H1 (cell line): ENCODE measurements around the gene KIR3DL2. TPM values are rescaled to one million over a fixed set of nuclear protein-coding genes. Genes with fewer than 3 reads are reported as not detected.

Experiments used
- CTCF ChIA-PET: fragments of 300-600 bp; sonication (Branson Sonifier 250); formaldehyde crosslinking; loops from one replicate; lab custom pipeline; 2021; ENCODE audit not compliant: partially characterized antibody; lab: Charles Lee
- POLR2A ChIA-PET: fragments of 300-600 bp; sonication (Branson Sonifier 250); formaldehyde crosslinking; loops from one replicate; lab custom pipeline; 2021; ENCODE audit warnings: inconsistent platforms; ENCODE audit not compliant: partially characterized antibody; lab: Charles Lee
- DNase-seq, 2 experiments: peaks; one replicate each; pipeline versions ENCODE4 v3.0.0 to v3.0.0-alpha.2; 2010 to 2022; ENCODE audit warnings: low spot score in 2 of 2, low read depth in 1 of 2, mixed read lengths in 1 of 2
- FAIRE-seq: peaks from 2 replicates; lab custom pipeline; 2011; peaks lifted over from hg19 to GRCh38; lab: Jason Lieb, UNC
- H2AFZ ChIP-seq: 2 replicates; pipeline ENCODE4 v1.8.1; 2012; ENCODE audit warnings: low read length, inconsistent platforms
- H2AK5ac ChIP-seq: 2 replicates; pipeline ENCODE4 v1.6.1; 2013; ENCODE audit warnings: low read depth, low read length
- H2BK120ac ChIP-seq: replicated peaks from 2 replicates; pipeline ENCODE3; 2013; ENCODE audit warnings: low read depth, low read length, inconsistent platforms
- H2BK12ac ChIP-seq: 2 replicates; pipeline ENCODE4 v1.6.1; 2013; ENCODE audit warnings: low read depth, low read length
- H2BK15ac ChIP-seq: 2 replicates; pipeline ENCODE4 v1.6.1; 2013; ENCODE audit warnings: low read length
- H2BK20ac ChIP-seq: 2 replicates; pipeline ENCODE4 v1.6.1; 2013; ENCODE audit warnings: low read length
- H2BK5ac ChIP-seq: 2 replicates; pipeline ENCODE4 v1.6.1; 2013; ENCODE audit warnings: low read depth, low read length
- H3K14ac ChIP-seq: 2 replicates; pipeline ENCODE4 v1.6.1; 2013; ENCODE audit warnings: inconsistent platforms; ENCODE audit not compliant: insufficient read length
- H3K18ac ChIP-seq: 2 replicates; pipeline ENCODE4 v1.6.1; 2013; ENCODE audit warnings: low read length; ENCODE audit errors: extremely low read depth
- H3K23ac ChIP-seq: 2 replicates; pipeline ENCODE4 v1.6.1; 2013; ENCODE audit warnings: inconsistent platforms; ENCODE audit not compliant: insufficient read length
- H3K23me2 ChIP-seq: 2 replicates; pipeline ENCODE4 v1.6.1; 2013; ENCODE audit warnings: low read depth, low read length
- H3K27ac ChIP-seq: 2 replicates; pipeline ENCODE4 v1.6.1; 2011; ENCODE audit warnings: low read depth, low read length, inconsistent platforms
- H3K27me3 ChIP-seq, 4 experiments: replicated peaks in 1 of 4; 1 replicate in 1 of 4; 2 replicates in 3 of 4; pipeline versions ENCODE4 v1.6.1 to v1.8.1; 2011 to 2013; ENCODE audit warnings: low read length in 3 of 4, mild to moderate bottlenecking in 3 of 4, inconsistent platforms in 2 of 4, mixed read lengths in 2 of 4, moderate library complexity in 1 of 4; ENCODE audit not compliant: control insufficient read depth in 3 of 4, insufficient read depth in 3 of 4; ENCODE audit errors: extremely low read depth in 1 of 4
- H3K36me3 ChIP-seq, 4 experiments: 2 replicates each; pipeline versions ENCODE4 v1.6.1 to v1.8.1; 2011 to 2013; ENCODE audit warnings: mild to moderate bottlenecking in 4 of 4, low read length in 3 of 4, moderate library complexity in 2 of 4, control low read depth in 1 of 4, inconsistent platforms in 1 of 4; ENCODE audit not compliant: insufficient read depth in 4 of 4, control insufficient read depth in 2 of 4
- H3K4ac ChIP-seq: replicated peaks from 2 replicates; pipeline ENCODE3; 2013; ENCODE audit warnings: low read length, low read depth, mixed read lengths, inconsistent platforms; ENCODE audit not compliant: insufficient read length
- H3K4me1 ChIP-seq, 4 experiments: replicated peaks in 1 of 4; 1 replicate in 1 of 4; 2 replicates in 3 of 4; pipeline versions ENCODE4 v1.6.1 to v1.8.1; 2011 to 2013; ENCODE audit warnings: low read length in 3 of 4, inconsistent platforms in 2 of 4, mixed read lengths in 1 of 4; ENCODE audit not compliant: insufficient read depth in 4 of 4, control insufficient read depth in 3 of 4
- H3K4me2 ChIP-seq, 2 experiments: 2 replicates each; pipeline versions ENCODE4 v1.6.1 to v1.8.1; 2011 to 2013; ENCODE audit warnings: low read depth in 2 of 2, low read length in 2 of 2, control low read depth in 1 of 2, inconsistent platforms in 1 of 2, mild to moderate bottlenecking in 1 of 2; ENCODE audit not compliant: insufficient read depth in 1 of 2
- H3K4me3 ChIP-seq, 4 experiments: fragments of 200-600, 300-600 bp in 1 of 4; sonication (generic), shearing (Covaris generic), sonication (Bioruptor Twin) in 1 of 4; 2 replicates each; pipeline versions ENCODE4 v1.5.1 to v1.8.1; 2011 to 2016; ENCODE audit warnings: low read length in 4 of 4, low read depth in 3 of 4, control low read depth in 2 of 4, inconsistent platforms in 2 of 4, mild to moderate bottlenecking in 2 of 4, mixed read lengths in 1 of 4, moderate library complexity in 1 of 4; ENCODE audit not compliant: insufficient read depth in 2 of 4; ENCODE audit errors: extremely low read depth in 1 of 4
- H3K56ac ChIP-seq: replicated peaks from 2 replicates; pipeline ENCODE3; 2013; ENCODE audit warnings: low read depth, mild to moderate bottlenecking, mixed read lengths, low read length, inconsistent platforms; ENCODE audit not compliant: insufficient read length
- H3K79me1 ChIP-seq: 2 replicates; pipeline ENCODE4 v1.6.1; 2013; ENCODE audit warnings: low read depth, low read length, control low read depth
- H3K79me2 ChIP-seq, 2 experiments: 2 replicates each; pipeline versions ENCODE4 v1.6.1 to v1.8.1; 2012 to 2013; ENCODE audit warnings: low read length in 2 of 2, mild to moderate bottlenecking in 2 of 2, inconsistent platforms in 1 of 2; ENCODE audit not compliant: insufficient read depth in 2 of 2, control insufficient read depth in 1 of 2
- H3K9ac ChIP-seq, 4 experiments: replicated peaks in 1 of 4; 1 replicate in 1 of 4; 2 replicates in 3 of 4; pipeline versions ENCODE4 v1.6.1 to v1.8.1; 2011 to 2013; ENCODE audit warnings: low read depth in 3 of 4, low read length in 3 of 4, control low read depth in 2 of 4, mild to moderate bottlenecking in 2 of 4, moderate library complexity in 2 of 4, inconsistent platforms in 1 of 4; ENCODE audit errors: extremely low read depth in 1 of 4
- H3K9me3 ChIP-seq, 2 experiments: 2 replicates each; pipeline versions ENCODE4 v1.6.1 to v1.8.1; 2012 to 2013; ENCODE audit warnings: mild to moderate bottlenecking in 2 of 2, moderate library complexity in 2 of 2, control low read depth in 1 of 2, inconsistent platforms in 1 of 2, low read depth in 1 of 2, low read length in 1 of 2, mixed read lengths in 1 of 2; ENCODE audit not compliant: insufficient read depth in 2 of 2
- H4K20me1 ChIP-seq, 2 experiments: replicated peaks in 1 of 2; 2 replicates each; pipeline versions ENCODE3 to v1.8.1; 2011 to 2013; ENCODE audit warnings: inconsistent platforms in 2 of 2, low read length in 2 of 2, mild to moderate bottlenecking in 1 of 2; ENCODE audit not compliant: insufficient read depth in 2 of 2, control insufficient read depth in 1 of 2
- H4K5ac ChIP-seq: 2 replicates; pipeline ENCODE4 v1.6.1; 2013; ENCODE audit warnings: low read length, low read depth, mixed read lengths, inconsistent platforms; ENCODE audit not compliant: insufficient read length
- H4K8ac ChIP-seq: 2 replicates; pipeline ENCODE4 v1.8.0; 2013; ENCODE audit warnings: mild to moderate bottlenecking, moderate library complexity, low read length, inconsistent platforms; ENCODE audit not compliant: insufficient read depth; ENCODE audit errors: extremely low read depth
- H4K91ac ChIP-seq: replicated peaks from 2 replicates; pipeline ENCODE3; 2013; ENCODE audit warnings: low read length, mixed read lengths, inconsistent platforms; ENCODE audit not compliant: insufficient read length
- BACH1 ChIP-seq: IDR thresholded peaks from 2 replicates; pipeline ENCODE4 v1.6.1; 2012; ENCODE audit warnings: low read length, improper control_type of control experiment
- FOSL1 ChIP-seq: IDR thresholded peaks from 2 replicates; pipeline ENCODE4 v1.6.1; 2011; ENCODE audit warnings: mild to moderate bottlenecking, low read depth, low read length, moderate library complexity; ENCODE audit not compliant: insufficient read depth
- GABPA ChIP-seq: IDR thresholded peaks from 2 replicates; pipeline ENCODE4 v1.6.1; 2011; ENCODE audit warnings: mild to moderate bottlenecking, low read length, moderate library complexity, borderline replicate concordance; ENCODE audit not compliant: insufficient read depth
- JUN ChIP-seq: IDR thresholded peaks from 2 replicates; pipeline ENCODE4 v1.6.1; 2011; ENCODE audit warnings: low read depth, mild to moderate bottlenecking, improper control_type of control experiment, low read length
- PHF8 ChIP-seq: fragments of 200-600 bp; sonication (generic); conservative IDR thresholded peaks from 2 replicates; pipeline ENCODE4 v1.7.1; 2012; ENCODE audit warnings: low read depth, mild to moderate bottlenecking, inconsistent platforms, low read length, moderate library complexity
- POU5F1 ChIP-seq: IDR thresholded peaks from 2 replicates; pipeline ENCODE4 v1.6.1; 2011; ENCODE audit warnings: low read depth, mild to moderate bottlenecking, low read length, moderate library complexity
- RFX5 ChIP-seq: IDR thresholded peaks from 2 replicates; pipeline ENCODE4 v1.6.1; 2011; ENCODE audit warnings: low read depth, low read length, improper control_type of control experiment, borderline replicate concordance
- SIX5 ChIP-seq: IDR thresholded peaks from 2 replicates; pipeline ENCODE4 v1.6.1; 2011; ENCODE audit warnings: mild to moderate bottlenecking, low read depth, low read length
- TAF1 ChIP-seq: IDR thresholded peaks from 2 replicates; pipeline ENCODE4 v1.6.1; 2011; ENCODE audit warnings: mild to moderate bottlenecking, low read depth, low read length
- ZNF274 ChIP-seq: IDR thresholded peaks from 2 replicates; pipeline ENCODE4 v1.7.0; 2012; ENCODE audit warnings: low read length, borderline replicate concordance; ENCODE audit errors: extremely low read depth
- WGBS, 2 experiments: shearing (Covaris generic) in 1 of 2; methylation state at CpG; one replicate each; pipeline versions ENCODE4 v1.1.6 to v1.1.7; 2013 to 2015; ENCODE audit warnings: low lambda C conversion rate in 2 of 2, mixed read lengths in 2 of 2, inconsistent platforms in 1 of 2, low coverage in 1 of 2, missing lambda C conversion rate in 1 of 2; ENCODE audit not compliant: insufficient replicate concordance in 2 of 2, insufficient coverage in 1 of 2, insufficient read length in 1 of 2; ENCODE audit errors: extremely low coverage in 1 of 2, missing lambda C conversion rate in 1 of 2; 5-methylcytosine and 5-hydroxymethylcytosine counted together
- polyA plus RNA-seq, 7 experiments: library from polyadenylated mRNA; depleted of rRNA in 3 of 7; stranded (reverse) in 5 of 7; unstranded in 2 of 7; fragments of >200 nt in 5 of 7; fragments of 200-250 nt in 2 of 7; gene quantifications; 1 replicate in 5 of 7; 2 replicates in 1 of 7; 4 replicates in 1 of 7; pipeline versions ENCODE4 v1.2.1 to v1.2.3, GENCODE V29; 2011 to 2013; ENCODE audit warnings: missing spikeins in 2 of 7, mixed read lengths in 2 of 7
- total RNA-seq: library from RNA; stranded (reverse); fragmentation: NEBNext Ultra II Directional; extraction: Animal tissue kit (Norgen Biotek cat#: 25700); gene quantifications from 2 replicates; pipeline ENCODE4 v1.2.1, GENCODE V29; 2021
- TF ChIP-seq, protein P1 (sequence below): IDR thresholded peaks from 2 replicates; pipeline ENCODE4 v1.6.1; 2011; ENCODE audit warnings: low read length, improper control_type of control experiment

The KIR3DL2 gene
- total and polyA plus RNA-seq, 2 of the 8 experiments (the other 6 are each of a cell fraction or from before 2014, with no cell fraction given): not detected

- H3K23me2 ChIP-seq: no peaks in the 10 kb centered on the region
- H2BK12ac ChIP-seq: no peak overlapping the region
- H3K27ac ChIP-seq: no peak overlapping the region
- FAIRE-seq (no peak), DNase-seq (no peak)
- no peak overlapping the region for H2BK20ac ChIP-seq
- H3K56ac ChIP-seq: no peak overlapping the region
- no peak overlapping the region for H3K4ac ChIP-seq
- no peaks in the 10 kb centered on the region for H3K79me2 ChIP-seq
- no peak overlapping the region for H2AK5ac ChIP-seq
- ChIA-PET CTCF (no interaction called here), POLR2A (no interaction called here)
- no peak for TF ChIP-seq SIX5
- TF ChIP-seq POU5F1: no peak
- no peak for TF ChIP-seq GABPA
- TF ChIP-seq TAF1: no peak
- TF ChIP-seq, protein P1, sequence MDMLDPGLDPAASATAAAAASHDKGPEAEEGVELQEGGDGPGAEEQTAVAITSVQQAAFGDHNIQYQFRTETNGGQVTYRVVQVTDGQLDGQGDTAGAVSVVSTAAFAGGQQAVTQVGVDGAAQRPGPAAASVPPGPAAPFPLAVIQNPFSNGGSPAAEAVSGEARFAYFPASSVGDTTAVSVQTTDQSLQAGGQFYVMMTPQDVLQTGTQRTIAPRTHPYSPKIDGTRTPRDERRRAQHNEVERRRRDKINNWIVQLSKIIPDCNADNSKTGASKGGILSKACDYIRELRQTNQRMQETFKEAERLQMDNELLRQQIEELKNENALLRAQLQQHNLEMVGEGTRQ: no peak
- TF ChIP-seq JUN: no peak
- TF ChIP-seq ZNF274: no peak
- no peak for TF ChIP-seq BACH1
- no peak for TF ChIP-seq RFX5
- no peak for TF ChIP-seq FOSL1
- TF ChIP-seq PHF8: no peak
- H3K9me3 ChIP-seq: peaks cover 59 to 75% of the 10 kb centered on the region in 2 experiments
- no peak overlapping the region for H3K23ac ChIP-seq
- 82% methylated on average over 7 of the region's 7 CpGs; no CpG with 5 or more reads in 1 of the 2 experiments for WGBS, 2 experiments
- no peak overlapping the region for H3K4me2 ChIP-seq
- H3K9ac ChIP-seq: no peak overlapping the region
- no peak overlapping the region for H3K4me3 ChIP-seq
- H2BK15ac ChIP-seq: no peak overlapping the region
- H3K4me1 ChIP-seq: no peaks in the 10 kb centered on the region
- no peak overlapping the region for H4K91ac ChIP-seq
- no peak overlapping the region for H3K18ac ChIP-seq
- no peaks in the 10 kb centered on the region; a peak in 1 of 7 replicates for H3K27me3 ChIP-seq
- H4K5ac ChIP-seq: no peak overlapping the region
- no peak overlapping the region for H4K8ac ChIP-seq
- no peaks in the 10 kb centered on the region for H3K36me3 ChIP-seq
- no peak overlapping the region for H2BK120ac ChIP-seq
- H3K14ac ChIP-seq: no peak overlapping the region
- no peak overlapping the region for H2BK5ac ChIP-seq
- H4K20me1 ChIP-seq: no peaks in the 10 kb centered on the region
- H2AFZ ChIP-seq: no peak overlapping the region
- H3K79me1 ChIP-seq: no peaks in the 10 kb centered on the region
Observed at GRCh38 chr19:54851353-54851752, 1.1 kb downstream of the KIR3DL2 start.
